A673 (cell line): ENCODE measurements around the gene TNS3.

ENCODE experiments used
- CTCF ChIP-seq: fragments of 300-800, 200-600 bp; sonication (generic); conservative IDR thresholded peaks from 2 replicates; pipeline ENCODE4 v1.5.1; 2017; ENCODE audit warnings: low read depth, mild to moderate bottlenecking, antibody characterized with exemption, low read length, moderate library complexity, mixed read lengths
- EZH2 ChIP-seq: fragments of 200-600 bp; sonication (generic); IDR thresholded peaks from 2 replicates; pipeline ENCODE4 v1.6.1; 2017; ENCODE audit warnings: borderline replicate concordance, low read depth, mild to moderate bottlenecking, mixed read lengths, antibody characterized with exemption, low read length; ENCODE audit not compliant: poor library complexity, severe bottlenecking

GRCh38 chr7:47361746-47362215, 220.1 kb downstream of the TNS3 start:
- TF ChIP-seq CTCF, result no peak
- no peak for TF ChIP-seq EZH2
